Skeletal muscle tissue (tissue), 4 donors: ENCODE results near the gene TTC28. TPM values are rescaled to one million over a fixed set of nuclear protein-coding genes. Genes with fewer than 3 reads are reported as not detected.

Experiments
- H3K27ac ChIP-seq: one replicate; pipeline ENCODE4 v1.7.0; 2013; ENCODE audit warnings: mild to moderate bottlenecking, low read depth, low read length, inconsistent platforms
- H3K27me3 ChIP-seq, 3 donors: one replicate each; pipeline ENCODE4 v1.7.0; 2013; ENCODE audit warnings: low read length in 3 of 3; ENCODE audit not compliant: control insufficient read depth in 3 of 3, insufficient read depth in 3 of 3
- H3K36me3 ChIP-seq, 3 donors: one replicate each; pipeline ENCODE4 v1.7.0; 2013; ENCODE audit warnings: low read length in 3 of 3; ENCODE audit not compliant: control insufficient read depth in 3 of 3, insufficient read depth in 3 of 3
- H3K4me1 ChIP-seq, 3 donors: one replicate each; pipeline ENCODE4 v1.7.0; 2013; ENCODE audit warnings: low read length in 3 of 3, mild to moderate bottlenecking in 3 of 3; ENCODE audit not compliant: control insufficient read depth in 3 of 3, insufficient read depth in 3 of 3
- H3K4me3 ChIP-seq, 3 donors: one replicate each; pipeline ENCODE4 v1.7.0; 2013; ENCODE audit warnings: low read length in 3 of 3
- H3K9ac ChIP-seq, 3 donors: one replicate each; pipeline ENCODE4 v1.7.0; 2013; ENCODE audit warnings: low read length in 3 of 3, mild to moderate bottlenecking in 3 of 3, moderate library complexity in 2 of 3, low read depth in 1 of 3
- H3K9me3 ChIP-seq, 3 donors: one replicate each; pipeline ENCODE4 v1.7.0; 2013; ENCODE audit warnings: low read length in 3 of 3; ENCODE audit not compliant: control insufficient read depth in 3 of 3
- total RNA-seq: library from RNA; depleted of rRNA; stranded (reverse); fragments of >200 nt; gene quantifications from one replicate; pipeline ENCODE4 v1.2.3, GENCODE V29; 2014
- donor health status: Osteomylitis.

TTC28 gene
- total RNA-seq, 1 donor from 2014 or later, result 27.1 TPM

GRCh38 chr22:28608546-28608945 lies 71.1 kb downstream of the TTC28 start:
- no peak overlapping the region for H3K9ac ChIP-seq
- H3K4me3 ChIP-seq, result no peak overlapping the region
- H3K27ac ChIP-seq, result no peak overlapping the region
- no peaks in the 10 kb centered on the region for H3K9me3 ChIP-seq
- no peaks in the 10 kb centered on the region for H3K4me1 ChIP-seq
- no peaks in the 10 kb centered on the region for H3K27me3 ChIP-seq
- no peaks in the 10 kb centered on the region for H3K36me3 ChIP-seq

GRCh38 chr22:28607795-28608194 lies 71.8 kb downstream of the TTC28 start:
- no peaks in the 10 kb centered on the region for H3K27me3 ChIP-seq
- H3K9me3 ChIP-seq, result no peaks in the 10 kb centered on the region
- no peak overlapping the region for H3K27ac ChIP-seq
- H3K4me1 ChIP-seq, result no peaks in the 10 kb centered on the region
- no peaks in the 10 kb centered on the region for H3K36me3 ChIP-seq
- no peak overlapping the region for H3K4me3 ChIP-seq
- H3K9ac ChIP-seq, result no peak overlapping the region

- no peaks in the 10 kb centered on the region for H3K27me3 ChIP-seq
- no peaks in the 10 kb centered on the region for H3K9me3 ChIP-seq
- no peak overlapping the region for H3K27ac ChIP-seq
- H3K9ac ChIP-seq, result no peak overlapping the region
- H3K4me3 ChIP-seq, result no peak overlapping the region
- H3K36me3 ChIP-seq, result no peaks in the 10 kb centered on the region
- H3K4me1 ChIP-seq, result no peaks in the 10 kb centered on the region
Measured at GRCh38 chr22:28604966-28605761, 74.5 kb downstream of the TTC28 start.

- no peak overlapping the region for H3K27ac ChIP-seq
- H3K27me3 ChIP-seq, result no peaks in the 10 kb centered on the region
- H3K4me1 ChIP-seq, result no peaks in the 10 kb centered on the region
- no peak overlapping the region for H3K4me3 ChIP-seq
- H3K36me3 ChIP-seq, result no peaks in the 10 kb centered on the region
- H3K9me3 ChIP-seq, result no peaks in the 10 kb centered on the region
- no peak overlapping the region for H3K9ac ChIP-seq
Measured at GRCh38 chr22:28601915-28602314, 77.7 kb downstream of the TTC28 start.

- no peaks in the 10 kb centered on the region for H3K4me1 ChIP-seq
- no peak overlapping the region for H3K27ac ChIP-seq
- no peak overlapping the region for H3K4me3 ChIP-seq
- no peaks in the 10 kb centered on the region for H3K9me3 ChIP-seq
- no peak overlapping the region for H3K9ac ChIP-seq
- no peaks in the 10 kb centered on the region for H3K27me3 ChIP-seq
- H3K36me3 ChIP-seq, result no peaks in the 10 kb centered on the region
Measured at GRCh38 chr22:28600546-28601143, 79.0 kb downstream of the TTC28 start.

GRCh38 chr22:28599693-28600092 lies 79.9 kb downstream of the TTC28 start:
- Histone ChIP-seq H3K4me3 (no peak overlapping the region), H3K27me3 (no peaks in the 10 kb centered on the region), H3K36me3 (no peaks in the 10 kb centered on the region), H3K9me3 (no peaks in the 10 kb centered on the region), H3K4me1 (no peaks in the 10 kb centered on the region), H3K27ac (no peak overlapping the region), H3K9ac (no peak overlapping the region)

GRCh38 chr22:28597665-28598064 lies 82.0 kb downstream of the TTC28 start:
- H3K27me3 ChIP-seq, result no peaks in the 10 kb centered on the region
- H3K4me3 ChIP-seq, result no peak overlapping the region
- no peaks in the 10 kb centered on the region for H3K4me1 ChIP-seq
- no peaks in the 10 kb centered on the region for H3K9me3 ChIP-seq
- H3K9ac ChIP-seq, result no peak overlapping the region
- no peak overlapping the region for H3K27ac ChIP-seq
- no peaks in the 10 kb centered on the region for H3K36me3 ChIP-seq

- no peak overlapping the region for H3K9ac ChIP-seq
- no peaks in the 10 kb centered on the region for H3K27me3 ChIP-seq
- no peaks in the 10 kb centered on the region for H3K9me3 ChIP-seq
- H3K27ac ChIP-seq, result no peak overlapping the region
- no peaks in the 10 kb centered on the region for H3K4me1 ChIP-seq
- H3K36me3 ChIP-seq, result no peaks in the 10 kb centered on the region
- H3K4me3 ChIP-seq, result no peak overlapping the region
Measured at GRCh38 chr22:28594797-28595462, 84.7 kb downstream of the TTC28 start.

- H3K36me3 ChIP-seq, result no peaks in the 10 kb centered on the region
- no peaks in the 10 kb centered on the region for H3K4me1 ChIP-seq
- H3K9ac ChIP-seq, result no peak overlapping the region
- H3K27ac ChIP-seq, result no peak overlapping the region
- no peaks in the 10 kb centered on the region for H3K27me3 ChIP-seq
- H3K9me3 ChIP-seq, result no peaks in the 10 kb centered on the region
- no peak overlapping the region for H3K4me3 ChIP-seq
Measured at GRCh38 chr22:28594076-28594796, 85.4 kb downstream of the TTC28 start.

- Histone ChIP-seq H3K36me3 (no peaks in the 10 kb centered on the region), H3K9me3 (no peaks in the 10 kb centered on the region), H3K27me3 (no peaks in the 10 kb centered on the region), H3K9ac (no peak overlapping the region), H3K4me3 (no peak overlapping the region), H3K4me1 (no peaks in the 10 kb centered on the region), H3K27ac (no peak overlapping the region)
Measured at GRCh38 chr22:28593299-28593698, 86.3 kb downstream of the TTC28 start.
